ENCODE results near the gene SLC7A6OS. TPM values are rescaled to one million over a fixed set of nuclear protein-coding genes. Genes with fewer than 3 reads are reported as not detected.

SLC7A6OS gene
- total and polyA plus RNA-seq, 10 of the 15 experiments (the other 5 are each of a cell fraction or from before 2014, with no cell fraction given), result 2.9 to 27.4 (median 16.9) TPM

GRCh38 chr16:68273896-68274295 lies 36.9 kb downstream of the SLC7A6OS start:
- no peaks in the 10 kb centered on the region for H3K27me3 ChIP-seq (replicated peaks in 1 of 2; ENCODE audit: control insufficient read depth in 2 of 2, insufficient read depth in 2 of 2, low read length in 1 of 2)
- H3K27ac ChIP-seq (ENCODE audit: control insufficient read depth, insufficient read depth), result 0 out of 2 replicates have a peak overlapping the region, but pooled peaks have one; percentile 0
- H3K9me3 ChIP-seq (replicated peaks; ENCODE audit: control insufficient read depth, insufficient read depth, low read length), result no peaks in the 10 kb centered on the region
- ChIA-PET POLR2A (interaction anchor here (1.0 to 12.2 kb wide), 4 partner anchors 12 to 27 kb away, joined by 3 to 177 read pairs (median 3); no protein-coding TSS in a partner anchor), CTCF (interaction anchor here (0.7 to 4.4 kb wide), 4 partner anchors 11 to 190 kb away, joined by 4 to 40 read pairs (median 6); partner anchors contain the start of genes PRMT7, SLC7A6 and SLC7A6OS), RAD21 (ENCODE audit: unreplicated experiment) (interaction anchor here (1.3 to 4.1 kb wide), 3 partner anchors 11 to 37 kb away, joined by 3 to 32 read pairs (median 10); partner anchors contain the start of genes PRMT7 and SLC7A6OS), SMC1A (ENCODE audit: uncharacterized antibody, unreplicated experiment) (interaction anchor here (1.3 to 18.5 kb wide), 4 partner anchors 5 to 16 kb away, joined by 5 to 253 read pairs (median 136); partner anchors contain the start of gene SLC7A6)
- H3K4me1 ChIP-seq (ENCODE audit: control insufficient read depth, insufficient read depth, low read length), result peaks cover 42% of the 10 kb centered on the region
- peak overlapping the region; percentile 45; the same call in 1 of the 2 replicates for H3K4me2 ChIP-seq (ENCODE audit: control insufficient read depth, insufficient read depth)
- peaks cover 55% of the 10 kb centered on the region for H3K79me2 ChIP-seq (ENCODE audit: control insufficient read depth, insufficient read depth, low read length)
- TF ChIP-seq MTA2 (IDR thresholded peaks at IDR 0.05; ENCODE audit: low read depth), result no peak
- no peak for TF ChIP-seq CREM (IDR thresholded peaks at IDR 0.05; ENCODE audit: low read depth)
- no peak for TF ChIP-seq EP300 (IDR thresholded peaks at IDR 0.05; ENCODE audit: borderline replicate concordance in 1 of 2, control insufficient read depth in 1 of 2, low read depth in 2 of 2, low read length in 2 of 2)
- TF ChIP-seq ATF7 (IDR thresholded peaks at IDR 0.05; ENCODE audit: low read depth), result no peak
- TF ChIP-seq POLR2A (IDR thresholded peaks at IDR 0.05; ENCODE audit: low read depth, low read length), result no peak
- TF ChIP-seq, protein P1, sequence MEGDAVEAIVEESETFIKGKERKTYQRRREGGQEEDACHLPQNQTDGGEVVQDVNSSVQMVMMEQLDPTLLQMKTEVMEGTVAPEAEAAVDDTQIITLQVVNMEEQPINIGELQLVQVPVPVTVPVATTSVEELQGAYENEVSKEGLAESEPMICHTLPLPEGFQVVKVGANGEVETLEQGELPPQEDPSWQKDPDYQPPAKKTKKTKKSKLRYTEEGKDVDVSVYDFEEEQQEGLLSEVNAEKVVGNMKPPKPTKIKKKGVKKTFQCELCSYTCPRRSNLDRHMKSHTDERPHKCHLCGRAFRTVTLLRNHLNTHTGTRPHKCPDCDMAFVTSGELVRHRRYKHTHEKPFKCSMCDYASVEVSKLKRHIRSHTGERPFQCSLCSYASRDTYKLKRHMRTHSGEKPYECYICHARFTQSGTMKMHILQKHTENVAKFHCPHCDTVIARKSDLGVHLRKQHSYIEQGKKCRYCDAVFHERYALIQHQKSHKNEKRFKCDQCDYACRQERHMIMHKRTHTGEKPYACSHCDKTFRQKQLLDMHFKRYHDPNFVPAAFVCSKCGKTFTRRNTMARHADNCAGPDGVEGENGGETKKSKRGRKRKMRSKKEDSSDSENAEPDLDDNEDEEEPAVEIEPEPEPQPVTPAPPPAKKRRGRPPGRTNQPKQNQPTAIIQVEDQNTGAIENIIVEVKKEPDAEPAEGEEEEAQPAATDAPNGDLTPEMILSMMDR (IDR thresholded peaks at IDR 0.05 in 2 of 3, conservative IDR thresholded peaks at IDR 0.05 in 1 of 3; ENCODE audit: control insufficient read depth in 2 of 3, extremely low read depth in 1 of 3, insufficient read depth in 1 of 3, low read depth in 3 of 3, low read length in 3 of 3), result no peak
- TF ChIP-seq NRF1 (conservative IDR thresholded peaks at IDR 0.05; ENCODE audit: low read depth, low read length), result no peak
- TF ChIP-seq YBX1 (IDR thresholded peaks at IDR 0.05), result no peak
- no peak for TF ChIP-seq MEF2A (IDR thresholded peaks at IDR 0.05; ENCODE audit: insufficient read depth, low read depth, low read length)
- TF ChIP-seq NFYA (IDR thresholded peaks at IDR 0.05; ENCODE audit: borderline replicate concordance, low read depth, low read length), result no peak
- TF ChIP-seq HCFC1 (IDR thresholded peaks at IDR 0.05; ENCODE audit: low read length), result no peak
- in situ Hi-C loops (cut with MboI), result no loop called here
- no peak overlapping the region for H3K4me3 ChIP-seq
- no peak overlapping the region for H2AFZ ChIP-seq (ENCODE audit: control insufficient read depth, low read depth, low read length)
- H3K9ac ChIP-seq (ENCODE audit: control insufficient read depth, insufficient read depth, low read length), result no peak overlapping the region
- WGBS (ENCODE audit: insufficient coverage, insufficient replicate concordance, low lambda C conversion rate, missing lambda C conversion rate), result 78% methylated on average over 8 of the region's 8 CpGs
- BruUV-seq (replicated peaks), result no TSS peak
- DNase-seq (ENCODE audit: low read depth, low spot score) (no peak), FAIRE-seq (no peak), ATAC-seq (no peak)
- intact Hi-C loops (cut with micrococcal nuclease; ENCODE audit: unreplicated experiment), result no loop called here
- no peaks in the 10 kb centered on the region for H4K20me1 ChIP-seq (ENCODE audit: control insufficient read depth, insufficient read depth)
- H3K36me3 ChIP-seq (ENCODE audit: control insufficient read depth in 2 of 2, insufficient read depth in 2 of 2, low read length in 1 of 2), result peaks cover 9 to 18% of the 10 kb centered on the region in 2 experiments; a peak in 3 of 4 replicates
